Fibroblast of lung (primary cell): ENCODE results near the gene NTNG1. TPM values are rescaled to one million over a fixed set of nuclear protein-coding genes. Genes with fewer than 3 reads are reported as not detected.

Source experiments
- DNase-seq, 2 donors: peaks; one replicate each; pipeline versions ENCODE4 v3.0.0 to v3.0.0-alpha.2; 2010; ENCODE audit warnings: low read depth in 2 of 2
- H2AFZ ChIP-seq: 2 replicates; pipeline ENCODE4 v1.5.1; 2012; ENCODE audit warnings: low read length, control low read depth, inconsistent platforms
- H3K27ac ChIP-seq: 2 replicates; pipeline ENCODE4 v1.5.1; 2011; ENCODE audit warnings: low read length, control low read depth; ENCODE audit not compliant: insufficient read depth
- H3K27me3 ChIP-seq: 2 replicates; pipeline ENCODE4 v1.5.1; 2011; ENCODE audit warnings: mild to moderate bottlenecking, low read length; ENCODE audit not compliant: control insufficient read depth, insufficient read depth
- H3K36me3 ChIP-seq: 2 replicates; pipeline ENCODE4 v1.5.1; 2011; ENCODE audit warnings: low read length; ENCODE audit not compliant: control insufficient read depth, insufficient read depth
- H3K4me1 ChIP-seq: 2 replicates; pipeline ENCODE4 v1.5.1; 2011; ENCODE audit warnings: low read length; ENCODE audit not compliant: control insufficient read depth, insufficient read depth; ENCODE audit errors: extremely low read depth
- H3K4me2 ChIP-seq: 2 replicates; pipeline ENCODE4 v1.5.1; 2011; ENCODE audit warnings: low read length, control low read depth; ENCODE audit not compliant: insufficient read depth; ENCODE audit errors: extremely low read depth
- H3K4me3 ChIP-seq, 4 experiments: fragments of 200-600 bp in 1 of 4; sonication (generic) in 1 of 4; replicated peaks in 1 of 4; 2 replicates each; pipeline ENCODE4 v1.5.1; 2011 to 2016; ENCODE audit warnings: low read length in 4 of 4, low read depth in 3 of 4, mild to moderate bottlenecking in 3 of 4, control low read depth in 2 of 4, inconsistent platforms in 1 of 4, mixed read lengths in 1 of 4; ENCODE audit not compliant: insufficient read depth in 1 of 4; ENCODE audit errors: control extremely low read depth in 1 of 4
- H3K79me2 ChIP-seq: 2 replicates; pipeline ENCODE4 v1.5.1; 2012; ENCODE audit warnings: mild to moderate bottlenecking, low read length, inconsistent platforms; ENCODE audit not compliant: control insufficient read depth, insufficient read depth
- H3K9ac ChIP-seq: 2 replicates; pipeline ENCODE4 v1.5.1; 2011; ENCODE audit warnings: mild to moderate bottlenecking, low read length, control low read depth; ENCODE audit not compliant: insufficient read depth
- H3K9me3 ChIP-seq: 2 replicates; pipeline ENCODE4 v1.5.1; 2012; ENCODE audit warnings: low read depth, low read length; ENCODE audit not compliant: control insufficient read depth, insufficient read depth
- H4K20me1 ChIP-seq: 2 replicates; pipeline ENCODE4 v1.5.1; 2011; ENCODE audit warnings: low read length; ENCODE audit not compliant: control insufficient read depth, insufficient read depth; ENCODE audit errors: extremely low read depth
- EZH2 ChIP-seq: IDR thresholded peaks from 2 replicates; pipeline ENCODE4 v1.5.1; 2012; ENCODE audit warnings: low read length, control low read depth, mild to moderate bottlenecking; ENCODE audit errors: missing control alignments
- polyA plus RNA-seq, 2 donors: library from polyadenylated mRNA; depleted of rRNA in 1 of 2; stranded (reverse) in 1 of 2; unstranded in 1 of 2; fragments of >200 nt; gene quantifications; 2 replicates each; pipeline ENCODE4 v1.2.1, GENCODE V29; 2011 to 2012; ENCODE audit warnings: missing spikeins in 1 of 2
- total RNA-seq: library from RNA; depleted of rRNA; stranded (reverse); fragments of >200 nt; gene quantifications from 2 replicates; pipeline ENCODE4 v1.2.1, GENCODE V29; 2014
- TF ChIP-seq, protein P1 (sequence below), 2 donors: IDR thresholded peaks in 1 of 2; conservative IDR thresholded peaks in 1 of 2; 1 replicate in 1 of 2; 2 replicates in 1 of 2; pipeline ENCODE4 v1.5.1; 2011 to 2012; ENCODE audit warnings: low read length in 2 of 2, control low read depth in 1 of 2, inconsistent platforms in 1 of 2, low read depth in 1 of 2, mild to moderate bottlenecking in 1 of 2

Gene NTNG1
- total and polyA plus RNA-seq, 2 donors (not counting 1 experiment from before 2014, with no cell fraction given) = 0.82 to 8.6 TPM

DNA sequence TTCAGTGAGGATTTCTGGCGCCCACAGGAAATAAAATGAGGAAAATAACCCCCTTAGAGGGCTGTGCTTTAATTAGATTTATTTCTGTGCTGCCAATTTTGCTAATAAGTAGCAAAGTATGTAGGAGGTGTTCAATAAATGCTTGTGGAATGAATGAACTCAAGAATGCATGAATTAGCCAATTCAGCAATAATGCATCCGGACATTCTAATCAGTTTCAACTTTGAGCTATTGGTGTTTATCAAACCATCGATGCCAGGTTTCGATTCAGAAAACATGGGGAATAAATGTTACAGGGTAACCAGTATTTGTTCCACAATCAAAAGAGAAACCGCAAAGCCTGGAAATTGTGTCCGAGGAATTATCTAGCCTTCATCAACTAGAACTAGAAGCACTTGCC is 353.2 kb downstream of the NTNG1 start:
- no peaks in the 10 kb centered on the region for H3K4me1 ChIP-seq

DNA sequence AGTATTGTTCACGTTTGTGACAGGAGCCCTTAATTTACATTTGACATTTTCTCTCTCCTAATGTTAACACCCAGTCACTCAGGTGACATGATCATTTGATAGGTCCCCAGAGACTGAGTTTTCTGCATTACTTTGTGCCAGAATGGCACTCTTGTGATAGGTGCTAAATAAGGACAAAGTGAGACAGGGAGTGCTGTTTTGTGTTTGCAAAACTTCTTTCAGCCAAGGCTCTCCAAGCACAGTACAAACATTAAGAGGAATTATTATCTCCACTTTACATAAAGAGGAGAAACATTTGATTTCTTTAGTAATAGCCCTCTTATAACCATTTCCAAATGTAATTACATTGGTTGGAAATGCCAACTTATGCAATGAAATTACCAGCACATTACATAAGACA is 355.2 kb downstream of the NTNG1 start:
- TF ChIP-seq EZH2 = no peak
- TF ChIP-seq, protein P1, sequence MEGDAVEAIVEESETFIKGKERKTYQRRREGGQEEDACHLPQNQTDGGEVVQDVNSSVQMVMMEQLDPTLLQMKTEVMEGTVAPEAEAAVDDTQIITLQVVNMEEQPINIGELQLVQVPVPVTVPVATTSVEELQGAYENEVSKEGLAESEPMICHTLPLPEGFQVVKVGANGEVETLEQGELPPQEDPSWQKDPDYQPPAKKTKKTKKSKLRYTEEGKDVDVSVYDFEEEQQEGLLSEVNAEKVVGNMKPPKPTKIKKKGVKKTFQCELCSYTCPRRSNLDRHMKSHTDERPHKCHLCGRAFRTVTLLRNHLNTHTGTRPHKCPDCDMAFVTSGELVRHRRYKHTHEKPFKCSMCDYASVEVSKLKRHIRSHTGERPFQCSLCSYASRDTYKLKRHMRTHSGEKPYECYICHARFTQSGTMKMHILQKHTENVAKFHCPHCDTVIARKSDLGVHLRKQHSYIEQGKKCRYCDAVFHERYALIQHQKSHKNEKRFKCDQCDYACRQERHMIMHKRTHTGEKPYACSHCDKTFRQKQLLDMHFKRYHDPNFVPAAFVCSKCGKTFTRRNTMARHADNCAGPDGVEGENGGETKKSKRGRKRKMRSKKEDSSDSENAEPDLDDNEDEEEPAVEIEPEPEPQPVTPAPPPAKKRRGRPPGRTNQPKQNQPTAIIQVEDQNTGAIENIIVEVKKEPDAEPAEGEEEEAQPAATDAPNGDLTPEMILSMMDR (conservative IDR thresholded peaks at IDR 0.05 in 1 of 2, IDR thresholded peaks at IDR 0.05 in 1 of 2; ENCODE audit: low read depth in 1 of 2, low read length in 2 of 2) = no peak
- Histone ChIP-seq H2AFZ (no peak overlapping the region), H3K4me1 (no peaks in the 10 kb centered on the region)

More for the DNA sequence above, 353.2 kb downstream of the NTNG1 start:
- H3K4me2 ChIP-seq = no peak overlapping the region
- H3K4me3 ChIP-seq = no peak overlapping the region
- H4K20me1 ChIP-seq = no peaks in the 10 kb centered on the region
- DNase-seq = no peak
- no peak overlapping the region for H3K27ac ChIP-seq
- no peaks in the 10 kb centered on the region for H3K36me3 ChIP-seq
- no peaks in the 10 kb centered on the region for H3K9me3 ChIP-seq
- no peaks in the 10 kb centered on the region for H3K27me3 ChIP-seq
- H2AFZ ChIP-seq = no peak overlapping the region
- TF ChIP-seq, protein P1 (conservative IDR thresholded peaks at IDR 0.05 in 1 of 2, IDR thresholded peaks at IDR 0.05 in 1 of 2; ENCODE audit: low read depth in 1 of 2, low read length in 2 of 2) = no peak
- TF ChIP-seq EZH2 = no peak
- no peak overlapping the region for H3K9ac ChIP-seq
- H3K79me2 ChIP-seq = no peaks in the 10 kb centered on the region

DNA sequence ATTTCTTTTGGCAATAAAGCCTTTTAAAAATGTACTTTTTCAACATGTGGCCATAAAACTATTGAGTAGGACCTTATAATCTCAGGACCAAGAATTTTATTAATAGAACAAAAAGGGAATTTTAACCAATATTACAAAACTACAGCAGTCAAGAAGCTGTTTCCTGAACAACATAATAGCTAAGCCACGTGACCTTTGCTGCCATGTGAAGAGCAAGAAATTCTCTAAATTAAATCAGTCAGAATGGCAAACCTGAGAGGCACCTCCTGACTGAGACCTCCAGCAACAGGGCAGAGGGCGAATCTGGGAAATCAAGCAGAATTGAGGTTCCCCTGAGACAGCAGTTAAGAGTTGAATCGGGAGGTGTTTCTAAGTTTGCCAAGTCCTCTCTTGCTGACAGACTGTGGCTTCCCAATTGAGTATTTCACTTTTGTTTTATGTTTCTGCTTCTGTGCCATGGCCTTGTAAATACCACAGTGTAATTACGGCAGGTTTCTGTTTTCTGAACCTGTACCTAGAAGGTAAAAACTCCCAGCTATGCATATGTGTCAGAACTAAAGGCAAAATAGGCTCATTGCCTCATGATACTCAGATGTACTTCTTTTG is 358.4 kb downstream of the NTNG1 start:
- Histone ChIP-seq H4K20me1 (no peaks in the 10 kb centered on the region), H3K27me3 (no peaks in the 10 kb centered on the region), H3K9me3 (no peaks in the 10 kb centered on the region), H3K4me2 (no peak overlapping the region), H3K4me3 (no peak overlapping the region), H2AFZ (no peak overlapping the region), H3K27ac (no peak overlapping the region), H3K79me2 (no peaks in the 10 kb centered on the region), H3K9ac (no peak overlapping the region), H3K36me3 (no peaks in the 10 kb centered on the region), H3K4me1 (no peaks in the 10 kb centered on the region)
- DNase-seq = no peak
- no peak for TF ChIP-seq EZH2
- TF ChIP-seq, protein P1 (conservative IDR thresholded peaks at IDR 0.05 in 1 of 2, IDR thresholded peaks at IDR 0.05 in 1 of 2; ENCODE audit: low read depth in 1 of 2, low read length in 2 of 2) = no peak

More for the DNA sequence above, 355.2 kb downstream of the NTNG1 start:
- H3K4me3 ChIP-seq = no peak overlapping the region
- H3K36me3 ChIP-seq = no peaks in the 10 kb centered on the region
- no peak overlapping the region for H3K9ac ChIP-seq
- DNase-seq = no peak
- no peaks in the 10 kb centered on the region for H3K9me3 ChIP-seq
- no peaks in the 10 kb centered on the region for H3K79me2 ChIP-seq
- H4K20me1 ChIP-seq = no peaks in the 10 kb centered on the region
- H3K4me2 ChIP-seq = no peak overlapping the region
- H3K27ac ChIP-seq = no peak overlapping the region
- H3K27me3 ChIP-seq = no peaks in the 10 kb centered on the region
